Measurements from ENCODE around the gene CAPRIN1. TPM values are rescaled to one million over a fixed set of nuclear protein-coding genes. Genes with fewer than 3 reads are reported as not detected.

CAPRIN1 gene, protein sequence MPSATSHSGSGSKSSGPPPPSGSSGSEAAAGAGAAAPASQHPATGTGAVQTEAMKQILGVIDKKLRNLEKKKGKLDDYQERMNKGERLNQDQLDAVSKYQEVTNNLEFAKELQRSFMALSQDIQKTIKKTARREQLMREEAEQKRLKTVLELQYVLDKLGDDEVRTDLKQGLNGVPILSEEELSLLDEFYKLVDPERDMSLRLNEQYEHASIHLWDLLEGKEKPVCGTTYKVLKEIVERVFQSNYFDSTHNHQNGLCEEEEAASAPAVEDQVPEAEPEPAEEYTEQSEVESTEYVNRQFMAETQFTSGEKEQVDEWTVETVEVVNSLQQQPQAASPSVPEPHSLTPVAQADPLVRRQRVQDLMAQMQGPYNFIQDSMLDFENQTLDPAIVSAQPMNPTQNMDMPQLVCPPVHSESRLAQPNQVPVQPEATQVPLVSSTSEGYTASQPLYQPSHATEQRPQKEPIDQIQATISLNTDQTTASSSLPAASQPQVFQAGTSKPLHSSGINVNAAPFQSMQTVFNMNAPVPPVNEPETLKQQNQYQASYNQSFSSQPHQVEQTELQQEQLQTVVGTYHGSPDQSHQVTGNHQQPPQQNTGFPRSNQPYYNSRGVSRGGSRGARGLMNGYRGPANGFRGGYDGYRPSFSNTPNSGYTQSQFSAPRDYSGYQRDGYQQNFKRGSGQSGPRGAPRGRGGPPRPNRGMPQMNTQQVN
- 285 and 289 TPM in 2 replicates for total RNA-seq

DNA sequence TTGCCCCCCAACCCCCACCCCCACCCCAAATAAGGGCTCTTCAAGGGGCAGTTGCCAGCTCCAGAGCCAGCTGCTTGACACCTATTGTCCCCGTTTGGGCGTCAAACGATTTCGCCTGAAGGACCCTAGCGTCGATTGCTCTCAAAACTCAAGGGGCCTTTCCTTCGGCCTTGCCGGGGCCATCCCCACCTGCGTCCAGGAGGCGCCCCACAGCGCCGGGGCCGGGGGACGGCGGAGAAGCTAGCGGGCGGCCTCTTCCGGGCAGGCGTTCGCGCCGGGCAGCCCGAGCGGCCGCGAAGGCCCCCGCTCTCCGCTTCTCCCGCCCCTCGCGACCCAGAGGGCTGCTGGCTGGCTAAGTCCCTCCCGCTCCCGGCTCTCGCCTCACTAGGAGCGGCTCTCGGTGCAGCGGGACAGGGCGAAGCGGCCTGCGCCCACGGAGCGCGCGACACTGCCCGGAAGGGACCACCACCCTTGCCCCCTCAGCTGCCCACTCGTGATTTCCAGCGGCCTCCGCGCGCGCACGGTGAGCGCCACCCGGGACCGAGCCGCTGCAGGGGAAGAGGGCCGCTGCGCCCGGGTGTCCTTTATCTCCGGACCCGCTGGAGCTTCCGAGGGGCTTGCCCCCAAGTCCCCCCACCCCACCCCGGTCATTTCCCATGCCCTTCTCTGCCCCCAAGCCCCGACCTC is at the start of gene CAPRIN1:
Gene CAPRIN1, plus strand, starts transcription at position 383 of the 687 bp plus-strand sequence. CDS start 690 bp downstream, outside the sequence.
- intact Hi-C loops (cut with micrococcal nuclease) = loop anchor here (1.0 to 10.0 kb wide), 14 partner anchors 54 to 1613 kb away; partner anchors contain the start of genes APIP, CAT, CSTF3 and DEPDC7
- Mint-ChIP-seq H3K9me3 (no peaks in the 10 kb centered on the region), H3K4me1 (ENCODE audit: low read depth) (peaks cover 8% of the 10 kb centered on the region), H3K27ac (peak within 1 kb of the TSS; percentile 97), H3K27me3 (ENCODE audit: insufficient read depth) (no peaks in the 10 kb centered on the region), H3K4me3 (peak within 1 kb of the TSS; percentile 99), H3K36me3 (ENCODE audit: low read depth) (peaks cover 16% of the 10 kb centered on the region)
- DNase-seq (ENCODE audit: low spot score) = peak; percentile 80

DNA sequence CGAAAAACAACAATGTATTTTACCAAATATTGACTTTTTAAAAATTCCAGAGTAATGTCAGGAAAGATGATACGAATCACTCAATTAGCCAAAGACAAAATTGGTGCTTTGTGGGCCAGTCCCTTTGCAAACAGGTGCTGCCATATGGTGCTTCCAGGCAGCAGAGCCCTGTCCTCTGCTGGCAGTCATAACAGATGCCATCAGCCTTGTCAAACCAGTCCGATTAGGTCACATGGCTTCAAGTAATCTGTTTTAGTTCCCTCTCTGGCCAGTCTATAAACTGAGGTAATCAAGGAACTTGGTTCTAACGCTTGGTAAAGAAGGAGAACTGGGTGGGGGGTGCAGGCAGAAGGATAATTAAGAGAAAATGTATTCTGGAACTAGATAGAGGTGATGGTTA is 49.1 kb upstream of the CAPRIN1 start:
- H3K4me1 Mint-ChIP-seq (ENCODE audit: low read depth) = peaks cover 5% of the 10 kb centered on the region
- no peak overlapping the region for H3K4me3 Mint-ChIP-seq
- peaks cover 53% of the 10 kb centered on the region for H3K27me3 Mint-ChIP-seq (ENCODE audit: insufficient read depth)
- no peaks in the 10 kb centered on the region for H3K36me3 Mint-ChIP-seq (ENCODE audit: low read depth)
- no peak overlapping the region for H3K27ac Mint-ChIP-seq
- intact Hi-C loops (cut with micrococcal nuclease) = no loop called here
- no peak for DNase-seq (ENCODE audit: low spot score)
- H3K9me3 Mint-ChIP-seq = no peaks in the 10 kb centered on the region

DNA sequence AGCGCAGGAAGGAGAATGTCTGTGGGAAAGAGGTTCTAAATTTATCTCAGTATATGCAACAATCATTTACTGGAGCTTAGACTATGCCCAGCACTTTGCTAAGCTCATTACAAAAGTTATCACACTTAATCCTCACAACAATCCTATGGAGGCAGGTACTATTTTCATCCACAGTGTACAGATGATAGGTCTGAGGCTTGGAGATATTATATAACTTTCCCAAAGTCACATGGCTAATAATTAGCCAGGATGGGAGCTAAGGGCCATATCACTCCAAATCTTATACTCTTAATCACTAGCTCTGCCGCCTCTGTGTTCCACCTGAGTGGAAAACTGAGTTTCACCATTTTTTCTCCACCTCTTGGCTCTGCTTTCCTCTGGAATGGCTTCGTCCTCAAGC is 47.3 kb upstream of the CAPRIN1 start:
- H3K36me3 Mint-ChIP-seq (ENCODE audit: low read depth) = no peaks in the 10 kb centered on the region
- no peak overlapping the region for H3K4me3 Mint-ChIP-seq
- H3K27me3 Mint-ChIP-seq (ENCODE audit: insufficient read depth) = peaks cover 45% of the 10 kb centered on the region
- no peak overlapping the region for H3K27ac Mint-ChIP-seq
- intact Hi-C loops (cut with micrococcal nuclease) = no loop called here
- no peaks in the 10 kb centered on the region for H3K9me3 Mint-ChIP-seq
- no peak for DNase-seq (ENCODE audit: low spot score)
- H3K4me1 Mint-ChIP-seq (ENCODE audit: low read depth) = no peaks in the 10 kb centered on the region

DNA sequence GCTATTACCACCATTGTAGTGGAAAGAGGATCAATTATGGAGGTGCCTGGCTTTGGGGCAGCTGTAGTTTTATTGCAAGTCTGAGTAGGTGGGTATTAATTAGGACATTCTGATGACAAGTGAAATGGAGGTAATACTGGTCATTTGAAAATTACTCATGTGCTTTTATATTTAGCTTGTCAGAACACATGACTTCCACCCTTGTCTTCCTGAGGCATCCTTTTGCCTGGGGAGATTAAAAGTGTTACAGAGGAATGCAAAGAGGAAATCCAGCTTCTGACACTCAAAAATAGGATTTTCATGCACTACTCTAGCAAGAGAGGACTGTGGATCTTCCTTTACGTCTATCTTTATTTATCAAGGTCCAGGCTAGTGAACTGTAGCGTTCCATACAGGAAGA is 44.7 kb upstream of the CAPRIN1 start:
- Mint-ChIP-seq H3K4me3 (no peak overlapping the region), H3K9me3 (no peaks in the 10 kb centered on the region), H3K27me3 (ENCODE audit: insufficient read depth) (peaks cover 30% of the 10 kb centered on the region), H3K4me1 (ENCODE audit: low read depth) (no peaks in the 10 kb centered on the region), H3K27ac (no peak overlapping the region), H3K36me3 (ENCODE audit: low read depth) (no peaks in the 10 kb centered on the region)
- intact Hi-C loops (cut with micrococcal nuclease) = no loop called here
- DNase-seq (ENCODE audit: low spot score) = no peak

DNA sequence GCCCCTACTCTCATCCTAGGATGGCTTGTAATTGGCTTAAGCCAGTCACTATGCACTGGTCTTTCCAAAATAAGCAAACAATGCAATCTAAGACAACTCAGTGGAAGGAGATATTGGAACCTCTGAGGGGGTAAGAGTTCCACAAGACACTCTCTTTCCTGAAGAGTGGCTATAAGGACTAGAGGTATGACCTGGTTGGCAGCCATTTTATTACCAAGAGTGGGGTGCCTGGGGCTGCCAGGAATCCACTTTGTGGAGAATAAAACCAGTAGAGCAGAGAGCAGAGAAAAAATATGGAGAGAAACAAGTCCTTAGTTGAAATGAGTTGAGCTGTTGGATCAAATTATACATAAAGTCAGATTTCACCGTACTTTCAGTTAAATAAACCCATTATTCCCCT is 38.8 kb upstream of the CAPRIN1 start:
- intact Hi-C loops (cut with micrococcal nuclease) = no loop called here
- Mint-ChIP-seq H3K4me1 (ENCODE audit: low read depth) (no peaks in the 10 kb centered on the region), H3K36me3 (ENCODE audit: low read depth) (no peaks in the 10 kb centered on the region), H3K9me3 (no peaks in the 10 kb centered on the region), H3K27ac (no peak overlapping the region), H3K4me3 (no peak overlapping the region), H3K27me3 (ENCODE audit: insufficient read depth) (peaks cover 11% of the 10 kb centered on the region)
- DNase-seq (ENCODE audit: low spot score) = no peak

DNA sequence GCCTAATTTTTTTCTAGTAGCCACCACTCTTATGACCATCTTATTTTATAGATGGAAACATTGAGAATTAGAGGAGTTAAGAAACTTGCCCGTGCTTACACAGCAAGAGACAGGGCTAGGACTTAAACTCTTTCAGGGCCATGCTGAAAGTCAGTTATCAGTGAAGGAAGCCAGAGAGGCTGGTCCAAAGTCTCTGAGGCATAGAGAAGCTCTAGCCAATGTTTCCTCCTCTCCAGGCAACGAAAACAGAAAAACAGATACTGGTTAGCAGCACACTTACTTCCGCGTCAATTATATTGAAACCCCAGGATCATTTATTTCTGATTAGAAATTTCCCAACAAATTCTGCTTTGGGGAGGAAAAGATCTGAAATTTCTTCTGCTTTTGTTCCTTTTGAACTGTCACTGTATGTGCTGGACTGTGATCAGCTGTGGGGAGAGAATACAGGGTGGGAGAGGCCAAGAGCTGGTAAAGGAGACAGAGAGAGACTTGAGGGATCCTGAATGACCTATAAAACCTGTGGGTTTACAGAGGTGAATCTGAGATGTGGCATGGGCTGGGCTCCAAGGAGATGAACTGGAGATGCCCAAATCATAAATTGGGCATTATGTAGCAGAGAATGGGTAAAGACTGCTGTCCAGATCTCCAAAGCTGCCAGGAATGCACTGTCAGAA is 37.5 kb upstream of the CAPRIN1 start:
- DNase-seq (ENCODE audit: low spot score) = no peak
- no peaks in the 10 kb centered on the region for H3K36me3 Mint-ChIP-seq (ENCODE audit: low read depth)

DNA sequence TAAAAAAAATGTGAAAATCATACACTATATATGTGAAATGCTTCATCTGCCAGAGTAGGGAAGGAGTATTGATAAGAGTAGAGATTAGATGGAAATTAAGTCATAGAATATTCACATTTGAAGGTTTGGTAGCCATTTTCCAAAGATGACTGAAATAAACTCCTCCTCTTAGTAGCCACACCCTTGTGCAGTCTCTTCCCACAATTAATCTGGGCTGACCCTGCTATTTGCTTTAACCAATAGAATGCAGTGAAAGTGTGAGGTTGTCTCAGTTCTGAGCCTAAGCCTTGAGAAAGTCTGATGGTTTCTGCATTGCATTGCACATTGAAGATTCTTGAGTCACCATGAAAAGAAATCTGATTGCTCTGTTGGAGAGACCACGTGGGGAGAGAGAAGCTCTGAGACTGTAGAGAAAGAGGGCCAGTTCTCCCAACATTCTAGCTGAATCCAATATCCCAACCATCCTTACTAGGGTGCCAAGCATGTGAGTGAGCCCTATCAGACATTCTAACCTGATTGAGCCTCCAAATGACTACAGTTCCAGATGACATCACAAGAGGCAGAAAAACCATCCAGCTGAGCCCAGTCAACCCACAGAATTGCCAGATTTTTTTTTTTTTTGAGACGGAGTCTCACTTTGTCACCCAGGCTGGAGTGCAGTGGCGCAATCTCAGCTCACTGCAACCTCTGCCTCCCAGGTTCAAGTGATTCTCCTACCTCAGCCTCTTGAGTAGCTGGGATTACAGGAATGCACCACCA is 29.4 kb upstream of the CAPRIN1 start:
- Mint-ChIP-seq H3K9me3 (peaks cover 3% of the 10 kb centered on the region), H3K4me3 (no peak overlapping the region), H3K4me1 (ENCODE audit: low read depth) (no peaks in the 10 kb centered on the region), H3K27ac (no peak overlapping the region), H3K27me3 (ENCODE audit: insufficient read depth) (no peaks in the 10 kb centered on the region), H3K36me3 (ENCODE audit: low read depth) (no peaks in the 10 kb centered on the region)
- DNase-seq (ENCODE audit: low spot score) = no peak
- intact Hi-C loops (cut with micrococcal nuclease) = no loop called here

More for the DNA sequence above, 37.5 kb upstream of the CAPRIN1 start:
- intact Hi-C loops (cut with micrococcal nuclease) = no loop called here
- Mint-ChIP-seq H3K4me1 (ENCODE audit: low read depth) (no peaks in the 10 kb centered on the region), H3K27ac (no peak overlapping the region), H3K4me3 (no peak overlapping the region), H3K27me3 (ENCODE audit: insufficient read depth) (peaks cover 9% of the 10 kb centered on the region), H3K9me3 (no peaks in the 10 kb centered on the region)

DNA sequence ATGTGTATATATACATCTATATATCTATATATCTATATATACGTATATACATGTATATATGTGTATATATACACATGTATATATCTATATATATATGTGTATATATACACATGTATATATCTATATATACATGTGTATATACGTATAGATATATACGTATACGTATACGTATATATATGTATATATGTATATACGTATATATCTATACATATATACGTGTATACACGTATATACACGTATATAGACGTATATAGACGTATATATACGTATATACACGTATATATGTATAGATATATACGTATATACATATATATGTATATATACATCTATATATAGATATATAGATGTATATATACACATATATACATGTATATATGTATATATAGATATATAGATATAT is 25.1 kb upstream of the CAPRIN1 start:
- Mint-ChIP-seq H3K27me3 (ENCODE audit: insufficient read depth) (peaks cover 4% of the 10 kb centered on the region), H3K9me3 (peaks cover 3% of the 10 kb centered on the region), H3K4me3 (no peak overlapping the region), H3K4me1 (ENCODE audit: low read depth) (no peaks in the 10 kb centered on the region), H3K27ac (no peak overlapping the region), H3K36me3 (ENCODE audit: low read depth) (no peaks in the 10 kb centered on the region)
- intact Hi-C loops (cut with micrococcal nuclease) = no loop called here
- no peak for DNase-seq (ENCODE audit: low spot score)

DNA sequence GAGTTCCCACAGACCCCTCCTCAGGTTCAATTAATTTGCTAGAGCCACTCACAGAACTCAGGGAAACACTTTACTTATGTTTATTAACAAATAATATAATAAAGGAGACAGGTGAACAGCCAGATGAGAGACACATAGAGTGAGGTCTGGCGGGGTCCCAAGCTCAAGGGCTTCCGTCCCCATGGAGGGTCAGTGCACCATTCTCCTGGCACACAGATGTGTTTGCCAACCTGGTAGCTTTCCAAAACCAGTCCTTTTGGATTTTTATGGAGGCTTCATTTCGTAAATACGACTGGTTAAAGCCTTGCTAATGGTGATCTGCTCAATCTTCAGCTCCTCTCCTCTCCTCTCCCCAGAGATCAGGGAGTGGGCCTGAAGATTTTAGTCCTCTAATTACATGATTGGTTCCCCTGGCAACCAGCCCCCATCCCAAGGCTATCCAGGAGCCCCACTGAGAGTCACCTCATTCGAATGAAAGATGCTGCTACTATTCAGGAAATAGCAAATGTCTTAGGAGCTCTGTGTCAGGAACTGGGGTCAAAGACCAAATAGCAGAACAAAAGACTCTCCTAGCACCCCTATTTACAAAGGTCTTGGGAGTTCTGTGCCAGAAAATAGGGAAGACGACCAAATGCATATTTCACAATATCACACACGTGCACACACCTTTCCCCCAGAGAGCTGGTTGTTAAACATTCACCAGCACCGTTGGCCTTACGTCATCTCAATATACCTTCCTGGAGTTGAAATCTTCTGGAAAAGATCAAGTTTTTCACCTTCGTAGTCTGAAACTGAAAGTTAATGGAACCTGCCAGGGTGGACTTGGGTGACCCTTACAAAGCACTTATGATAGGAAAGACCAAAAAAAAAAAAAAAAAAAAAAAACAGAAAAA is 23.8 kb upstream of the CAPRIN1 start:
- no peak overlapping the region for H3K27ac Mint-ChIP-seq
- H3K36me3 Mint-ChIP-seq (ENCODE audit: low read depth) = no peaks in the 10 kb centered on the region
- no peak for DNase-seq (ENCODE audit: low spot score)
- H3K27me3 Mint-ChIP-seq (ENCODE audit: insufficient read depth) = peaks cover 6% of the 10 kb centered on the region
- H3K4me3 Mint-ChIP-seq = no peak overlapping the region
- intact Hi-C loops (cut with micrococcal nuclease) = no loop called here
- H3K9me3 Mint-ChIP-seq = no peaks in the 10 kb centered on the region
- no peaks in the 10 kb centered on the region for H3K4me1 Mint-ChIP-seq (ENCODE audit: low read depth)

DNA sequence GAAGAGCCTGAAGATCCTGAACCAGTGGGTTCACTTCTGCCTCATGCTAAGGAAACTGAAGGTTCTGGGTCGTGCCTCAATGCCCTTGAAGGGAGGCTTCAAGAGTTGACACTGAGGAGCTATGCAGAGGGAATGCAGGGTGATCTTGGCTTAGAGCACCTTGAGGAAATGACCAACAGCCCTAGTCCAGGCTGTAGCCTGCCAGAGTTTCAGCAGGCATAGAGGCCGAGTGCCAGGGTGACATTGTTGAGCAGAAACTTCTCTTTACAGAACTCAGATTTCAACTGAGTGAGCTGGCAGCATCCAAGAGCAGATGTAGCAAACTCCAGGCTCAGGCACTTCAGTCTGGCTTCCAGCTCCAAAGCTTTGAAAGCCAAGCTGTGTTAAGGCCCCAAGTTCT is 23.1 kb upstream of the CAPRIN1 start:
- Mint-ChIP-seq H3K27ac (no peak overlapping the region), H3K36me3 (ENCODE audit: low read depth) (no peaks in the 10 kb centered on the region), H3K27me3 (ENCODE audit: insufficient read depth) (peaks cover 6% of the 10 kb centered on the region), H3K4me3 (no peak overlapping the region), H3K4me1 (ENCODE audit: low read depth) (no peaks in the 10 kb centered on the region), H3K9me3 (no peaks in the 10 kb centered on the region)
- intact Hi-C loops (cut with micrococcal nuclease) = no loop called here
- no peak for DNase-seq (ENCODE audit: low spot score)

DNA sequence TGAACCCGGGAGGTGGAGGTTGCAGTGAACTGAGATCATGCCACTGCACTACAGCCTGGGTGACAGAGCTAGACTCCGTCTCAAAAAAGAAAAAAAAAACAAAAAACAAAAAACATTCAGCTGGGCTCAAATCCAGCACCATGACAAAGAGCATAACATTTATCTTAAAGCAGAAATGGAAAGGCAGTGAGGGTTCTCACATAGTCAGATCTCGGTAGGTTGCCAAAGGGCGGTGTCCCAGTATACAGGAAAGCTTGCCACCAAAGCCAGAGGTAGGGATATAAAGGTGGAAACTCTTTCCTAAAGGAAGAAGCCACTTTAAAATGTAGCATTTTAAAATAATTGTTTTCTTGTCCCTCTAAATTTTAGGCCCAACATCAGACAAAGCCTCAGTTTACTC is 22.4 kb upstream of the CAPRIN1 start:
- DNase-seq (ENCODE audit: low spot score) = no peak
- Mint-ChIP-seq H3K36me3 (ENCODE audit: low read depth) (no peaks in the 10 kb centered on the region), H3K4me1 (ENCODE audit: low read depth) (no peaks in the 10 kb centered on the region), H3K9me3 (no peaks in the 10 kb centered on the region), H3K27me3 (ENCODE audit: insufficient read depth) (peaks cover 6% of the 10 kb centered on the region), H3K4me3 (no peak overlapping the region), H3K27ac (no peak overlapping the region)
- intact Hi-C loops (cut with micrococcal nuclease) = no loop called here
